HL-60/S4 (cell line): Measurements from ENCODE around the gene ZNRF4.
"Not testable (repeated sequence)": the region's sequence is repeated elsewhere in the genome, so short reads cannot be mapped to it uniquely, and the experiment has no call there.

ENCODE experiments used
- in situ Hi-C: fragments of 300-500 bp; cut with MboI; formaldehyde crosslinking; loops from 2 replicates; pipeline ENCODE4 v1.14.3; 2022; ENCODE audit warnings: low sequenced_read_pairs

The ZNRF4 gene

GRCh38 chr19:5455367-5456129 is at the start of gene ZNRF4:
TSS of gene ZNRF4 (plus strand) at chr19:5455417. CDS start at chr19:5455492, 75 bp downstream.
- in situ Hi-C loops = no loop called here

GRCh38 chr19:5406198-5406597 is 49.0 kb upstream of the ZNRF4 start:
- in situ Hi-C loops = not testable (repeated sequence)

- in situ Hi-C loops = no loop called here
Observed at GRCh38 chr19:5406816-5407215, 48.4 kb upstream of the ZNRF4 start.

DNA sequence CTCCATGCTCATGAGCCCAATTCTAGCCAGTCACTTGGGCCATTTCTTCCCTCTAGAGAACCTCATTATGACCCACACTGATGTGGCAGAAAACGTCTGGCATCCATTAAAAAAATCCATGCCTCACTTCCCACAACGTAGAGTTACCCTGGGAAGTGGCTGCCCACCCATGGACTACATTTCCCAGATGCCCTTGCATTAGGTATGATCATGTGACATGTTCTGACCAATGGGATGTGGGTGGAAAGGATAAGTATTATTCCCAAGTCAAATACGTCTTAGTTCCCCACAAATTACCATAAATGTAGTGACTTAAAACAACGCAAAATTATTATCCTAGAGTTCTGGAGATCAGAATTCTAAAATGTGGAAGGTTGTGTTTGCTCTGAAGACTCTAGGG is 47.9 kb upstream of the ZNRF4 start:
- in situ Hi-C loops = no loop called here

DNA sequence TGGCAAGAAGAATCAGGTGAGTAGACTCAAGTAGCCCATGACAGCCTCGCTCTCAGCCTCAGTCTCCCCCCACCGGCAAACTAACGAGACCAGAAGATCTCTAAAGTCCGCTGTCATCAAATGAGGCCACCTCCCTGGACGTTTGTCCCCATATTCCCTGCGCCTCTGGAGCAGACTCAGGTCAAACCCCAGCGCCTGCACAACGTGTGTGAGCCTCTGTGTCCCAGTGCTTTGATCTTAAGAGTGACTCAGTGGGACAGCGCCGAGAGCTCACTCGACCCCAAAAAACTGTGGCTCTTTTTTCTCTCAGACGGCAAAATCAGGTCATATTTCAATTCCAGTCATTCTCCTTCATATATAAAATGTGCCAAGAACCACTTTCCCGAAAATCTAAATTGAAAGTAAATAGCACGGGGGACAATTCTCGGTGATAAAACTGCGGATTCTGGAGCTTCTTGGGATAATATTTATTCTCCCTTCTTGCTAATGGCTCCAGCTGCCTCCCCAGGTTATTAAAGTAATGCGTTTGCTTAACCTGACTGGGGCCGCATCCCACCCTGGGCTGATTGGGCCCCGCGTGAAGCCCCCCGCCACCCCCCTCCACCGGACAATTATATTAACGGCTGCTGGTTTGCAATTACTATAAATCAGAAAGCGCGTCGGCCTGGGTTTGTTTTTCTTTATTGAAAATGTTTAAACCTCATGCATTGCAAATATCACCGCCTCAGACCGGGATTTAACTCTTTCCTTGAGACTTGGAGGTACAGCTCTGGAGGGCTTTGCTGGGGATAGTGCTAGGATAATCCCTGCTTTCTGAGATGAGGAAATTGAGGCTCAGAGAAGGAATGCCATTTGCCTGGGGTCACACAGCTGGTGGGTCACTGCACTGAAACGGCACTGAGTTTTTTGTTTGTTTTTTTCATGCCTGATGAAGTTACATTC is 37.5 kb upstream of the ZNRF4 start:
- in situ Hi-C loops = no loop called here

DNA sequence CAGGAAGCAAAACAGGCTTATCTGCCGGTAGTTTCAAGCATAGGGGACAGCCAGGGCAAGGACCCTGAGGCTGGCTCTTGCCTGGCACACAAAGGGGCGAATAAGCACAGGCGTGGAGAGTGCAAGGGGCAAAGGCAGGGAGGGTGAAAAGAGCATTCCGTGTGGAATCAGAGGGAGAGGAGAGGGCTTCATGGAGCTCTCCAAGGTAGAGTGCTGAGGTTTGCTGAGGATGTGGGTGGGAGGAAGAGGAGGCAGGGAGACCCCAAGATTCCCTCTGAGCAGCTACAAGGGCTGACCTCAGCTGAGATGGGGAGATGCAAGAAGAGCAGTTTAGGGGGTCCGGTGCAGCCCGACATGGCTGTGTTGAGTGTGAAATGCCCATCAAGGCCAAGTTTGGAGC is 36.5 kb upstream of the ZNRF4 start:
- in situ Hi-C loops = no loop called here

DNA sequence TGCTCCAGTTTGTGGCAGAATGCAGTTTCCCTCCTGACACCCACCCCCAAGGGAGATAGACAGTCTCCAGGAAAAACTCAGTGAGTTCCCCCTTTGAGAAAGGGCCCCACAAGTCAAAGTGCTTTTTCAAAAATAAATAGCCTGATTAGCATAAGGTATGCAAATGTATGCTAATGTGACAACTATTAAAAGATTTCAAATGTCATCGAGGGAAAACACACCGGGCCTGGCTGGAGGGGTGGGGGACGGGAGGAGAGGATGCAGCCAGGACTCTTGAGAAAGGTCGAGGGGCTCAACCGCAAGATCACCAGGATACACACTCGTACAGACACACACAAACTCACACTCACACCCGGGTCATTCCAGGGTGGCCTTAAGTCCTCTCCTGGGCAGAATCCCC is 34.3 kb upstream of the ZNRF4 start:
- in situ Hi-C loops = no loop called here

- in situ Hi-C loops = no loop called here
Observed at GRCh38 chr19:5423567-5424125, 31.6 kb upstream of the ZNRF4 start.

DNA sequence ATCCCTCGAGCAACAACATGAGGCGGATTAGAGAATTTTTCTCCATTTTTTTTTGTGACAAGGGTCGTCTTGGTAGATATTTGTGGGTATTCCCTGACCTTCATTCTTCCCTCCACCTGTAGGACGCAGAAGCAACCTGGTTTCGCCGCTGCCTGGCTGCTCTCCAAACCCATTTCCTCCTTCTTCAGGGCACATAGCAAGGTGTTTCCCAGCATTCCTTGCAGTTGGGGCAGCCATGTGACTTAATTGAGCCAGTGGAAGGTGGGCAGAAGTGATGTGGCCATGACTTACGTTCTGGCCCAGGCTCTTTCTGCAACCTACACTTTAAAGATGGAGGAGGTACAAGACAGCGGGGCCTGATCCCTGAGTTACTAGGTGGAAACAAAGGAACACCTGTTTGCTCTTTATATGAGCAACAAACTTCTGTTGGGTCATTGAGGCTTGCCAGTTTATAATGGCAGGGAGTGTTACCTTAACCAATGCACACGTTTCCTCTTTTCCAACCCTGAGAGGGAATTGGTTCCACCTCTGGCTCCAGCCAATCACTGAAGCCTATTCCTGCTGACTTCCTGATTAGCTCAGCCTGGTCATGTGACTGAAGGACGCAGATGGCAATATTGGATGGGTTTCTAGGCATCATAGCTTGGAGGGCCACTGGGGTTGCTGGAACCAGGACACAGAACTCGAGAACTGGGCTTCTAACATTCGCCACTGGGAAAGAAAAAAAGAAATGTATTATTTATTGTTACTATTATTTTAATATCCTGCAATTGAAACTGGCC is 30.8 kb upstream of the ZNRF4 start:
- in situ Hi-C loops = no loop called here

GRCh38 chr19:5425260-5425659 is 30.0 kb upstream of the ZNRF4 start:
- in situ Hi-C loops = no loop called here

- in situ Hi-C loops = no loop called here
Observed at GRCh38 chr19:5430237-5430636, 25.0 kb upstream of the ZNRF4 start.

DNA sequence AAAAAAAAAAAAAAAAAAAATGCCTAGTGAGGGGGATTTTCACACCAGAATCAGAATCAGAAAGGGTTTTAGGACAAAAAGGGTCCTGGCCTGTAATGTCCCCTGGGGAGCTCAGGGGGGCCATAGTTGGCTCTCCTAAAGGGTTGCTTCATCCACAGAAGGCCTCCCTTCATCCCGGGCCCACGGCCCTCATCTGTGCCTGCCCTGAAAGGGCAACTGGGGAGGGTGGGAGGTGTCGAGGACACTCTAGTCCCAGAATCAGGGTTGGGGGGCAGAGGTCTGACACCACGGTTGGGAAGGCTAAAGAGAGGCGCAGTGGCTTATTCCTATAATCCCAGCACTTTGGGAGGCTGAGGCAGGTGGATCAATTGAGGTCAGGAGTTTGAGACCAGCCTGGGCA is 22.5 kb upstream of the ZNRF4 start:
- in situ Hi-C loops = no loop called here

GRCh38 chr19:5434351-5434917 is 20.8 kb upstream of the ZNRF4 start:
- in situ Hi-C loops = no loop called here

GRCh38 chr19:5434970-5435641 is 20.1 kb upstream of the ZNRF4 start:
- in situ Hi-C loops = no loop called here

DNA sequence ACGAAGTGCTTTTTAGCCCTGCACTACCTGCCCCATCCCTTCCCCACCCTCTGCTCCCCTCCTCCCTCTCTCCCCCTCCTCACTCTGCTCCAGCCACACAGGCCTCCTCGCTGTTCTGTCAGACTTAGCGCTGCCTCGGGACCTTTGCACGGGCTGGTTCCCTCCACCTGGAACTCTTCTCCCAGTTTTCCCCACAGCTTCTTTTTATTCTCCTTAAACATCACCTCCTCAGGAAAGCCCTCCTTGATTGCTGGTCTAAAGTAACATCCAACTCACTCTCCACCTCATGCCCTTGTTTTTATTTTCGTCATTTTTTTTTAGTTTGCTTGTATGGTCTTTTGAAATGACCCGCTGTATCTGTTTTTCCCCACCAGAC is 19.6 kb upstream of the ZNRF4 start:
- in situ Hi-C loops = no loop called here

DNA sequence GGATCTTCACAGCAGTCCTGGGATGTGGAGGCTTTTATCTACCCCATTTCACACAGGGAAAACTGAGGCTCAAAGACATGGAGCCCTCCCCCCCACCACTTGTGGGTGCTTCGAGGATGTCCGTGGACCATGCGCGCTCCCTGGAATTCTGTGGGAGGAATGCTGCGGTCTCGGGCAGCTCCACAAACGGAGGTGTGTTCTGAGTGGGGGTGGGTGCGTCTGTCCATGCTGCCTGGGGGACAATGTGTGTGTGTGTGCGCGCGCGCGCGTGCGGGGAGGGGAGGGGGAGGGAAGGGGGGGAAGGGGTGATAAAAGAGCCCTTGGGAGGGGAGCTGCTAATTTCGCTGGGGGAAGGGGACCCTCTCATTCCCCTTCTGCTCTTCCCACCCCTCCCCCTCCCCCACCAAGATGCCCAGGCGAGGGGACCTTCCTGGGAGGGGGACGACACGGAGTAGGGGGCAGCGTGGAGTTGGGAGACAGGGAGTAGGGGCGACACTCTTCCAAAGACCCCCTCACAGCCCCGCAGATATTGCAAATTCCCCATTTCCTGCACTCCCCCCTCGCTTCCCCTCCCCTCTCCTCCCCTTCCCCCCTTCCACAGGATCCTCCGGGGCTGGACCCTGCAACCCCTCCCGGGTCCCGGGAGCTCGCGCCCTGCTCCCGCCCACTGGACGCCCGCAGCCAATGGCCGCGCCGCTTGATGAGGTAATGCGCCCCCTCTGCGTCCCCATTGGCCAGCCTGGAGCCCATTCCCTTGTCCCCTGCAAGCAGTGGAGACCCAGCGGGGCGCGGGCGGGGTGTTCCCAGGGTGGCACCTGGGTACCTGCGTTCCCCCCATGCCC is 18.9 kb upstream of the ZNRF4 start:
- in situ Hi-C loops = no loop called here

GRCh38 chr19:5436948-5437306 is 18.3 kb upstream of the ZNRF4 start:
- in situ Hi-C loops = no loop called here

GRCh38 chr19:5438756-5439155 is 16.5 kb upstream of the ZNRF4 start:
- in situ Hi-C loops = not testable (repeated sequence)

- in situ Hi-C loops = no loop called here
Observed at GRCh38 chr19:5439452-5439851, 15.8 kb upstream of the ZNRF4 start.
